WI38 (cell line): ENCODE measurements around the gene C5orf15.

Experiments used
- H3K4me3 ChIP-seq: 2 replicates; pipeline ENCODE4 v1.5.1; 2011; ENCODE audit warnings: low read depth, mild to moderate bottlenecking, control low read depth, low read length
- CTCF ChIP-seq: IDR thresholded peaks from 2 replicates; pipeline ENCODE4 v1.5.1; 2012; ENCODE audit warnings: low read depth, mild to moderate bottlenecking, control low read depth, low read length

C5orf15 gene

DNA sequence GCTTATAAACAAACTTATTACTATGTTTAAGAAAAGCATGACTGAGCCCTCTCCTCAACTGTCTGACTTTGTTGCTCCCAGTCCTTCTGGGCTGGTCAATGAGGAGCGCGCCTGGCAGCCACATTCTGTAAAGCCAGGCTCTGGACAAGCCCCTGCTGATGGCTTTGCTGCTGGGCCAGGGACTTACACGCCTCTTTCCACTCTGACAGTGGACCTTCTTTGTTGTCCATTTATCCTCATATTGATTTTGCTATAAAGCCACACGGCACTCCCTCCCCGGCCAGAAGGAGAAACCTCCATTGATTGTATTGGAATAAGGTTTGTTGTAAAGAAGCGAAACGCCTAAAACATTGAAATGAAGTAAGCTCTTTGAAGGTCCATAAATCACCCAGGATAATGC lies 50.6 kb downstream of the C5orf15 start:
- TF ChIP-seq CTCF, result no peak
- no peak overlapping the region for H3K4me3 ChIP-seq

GRCh38 chr5:133916914-133917313 lies 51.5 kb downstream of the C5orf15 start:
- no peak for TF ChIP-seq CTCF
- no peak overlapping the region for H3K4me3 ChIP-seq

- TF ChIP-seq CTCF, result no peak
- H3K4me3 ChIP-seq, result no peak overlapping the region
These were observed 51.9 kb downstream of the C5orf15 start for GRCh38 chr5:133916479-133916878.

GRCh38 chr5:133914434-133914833 lies 54.0 kb downstream of the C5orf15 start:
- no peak for TF ChIP-seq CTCF
- no peak overlapping the region for H3K4me3 ChIP-seq

- TF ChIP-seq CTCF, result no peak
- no peak overlapping the region for H3K4me3 ChIP-seq
These were observed 54.8 kb downstream of the C5orf15 start for GRCh38 chr5:133913413-133914155.

DNA sequence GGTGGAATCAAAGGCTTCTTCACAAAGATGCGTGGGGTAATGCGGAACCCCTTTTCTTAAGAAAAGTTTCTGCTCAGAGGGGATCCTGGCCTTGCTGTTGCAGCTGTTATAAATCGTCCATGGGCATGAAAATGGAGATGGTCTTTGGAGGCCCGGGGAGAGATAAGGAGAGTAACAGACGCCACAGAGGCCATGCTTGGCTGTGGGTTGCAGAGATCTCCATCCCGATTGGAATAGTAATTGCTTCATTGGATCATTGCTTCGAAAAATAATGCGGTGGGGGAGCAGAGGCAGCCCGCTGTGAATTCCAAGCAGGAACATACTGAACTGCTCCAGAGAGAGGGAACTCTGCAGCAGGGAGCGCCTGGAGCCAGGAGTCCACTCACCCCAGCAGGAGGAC lies 55.5 kb downstream of the C5orf15 start:
- H3K4me3 ChIP-seq, result no peak overlapping the region
- TF ChIP-seq CTCF, result no peak

DNA sequence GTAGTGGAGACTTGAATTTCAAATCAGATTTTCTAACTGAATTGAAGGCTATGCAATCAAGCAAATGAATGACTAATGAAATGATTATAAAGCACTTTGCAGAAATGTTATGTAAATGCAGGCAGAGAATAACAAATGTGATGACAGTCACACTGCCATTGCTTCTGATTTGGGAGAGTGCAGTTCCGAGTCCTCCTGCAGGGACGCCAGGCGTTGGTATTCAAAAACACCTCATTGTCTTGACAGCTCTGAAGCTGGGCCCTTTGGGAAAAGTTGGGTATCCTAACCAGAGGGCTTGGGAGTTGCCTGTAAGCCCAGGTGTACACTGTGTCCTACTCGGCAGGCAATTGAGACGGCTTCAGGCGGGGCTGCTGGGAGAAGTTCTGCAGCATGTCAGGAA lies 57.9 kb downstream of the C5orf15 start:
- TF ChIP-seq CTCF, result no peak
- no peak overlapping the region for H3K4me3 ChIP-seq
